ENCODE results near the gene GRID1.

GRID1 gene

DNA sequence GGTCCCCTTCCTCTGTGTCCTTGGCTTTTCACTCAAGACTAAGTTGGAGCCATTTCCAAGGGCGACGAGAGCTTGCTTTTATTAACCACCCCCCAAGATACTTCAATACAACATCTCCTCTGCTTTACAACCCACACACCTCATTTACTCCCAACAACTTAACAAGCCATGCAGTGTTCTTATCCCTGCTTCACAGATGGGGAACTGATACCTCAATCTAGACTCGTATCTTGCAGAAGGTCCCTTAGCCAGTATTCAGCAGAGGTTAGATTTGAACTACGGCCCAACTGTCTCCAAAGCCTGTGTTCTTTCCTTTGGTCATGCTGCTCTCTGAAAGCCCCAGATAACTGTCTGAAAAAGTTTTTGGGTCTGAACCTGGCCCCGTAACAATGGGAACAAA, 444.8 kb downstream of the GRID1 start:
- H3K27me3 ChIP-seq, result no peaks in the 10 kb centered on the region; the same call in 1 of the 2 replicates
- peaks cover 14% of the 10 kb centered on the region; the same call in 1 of the 2 replicates for H4K20me1 ChIP-seq
- H3K36me3 ChIP-seq, result no peaks in the 10 kb centered on the region
- no peaks in the 10 kb centered on the region for H3K9me3 ChIP-seq
- no peak overlapping the region for H3K4me3 ChIP-seq
- H3K4me2 ChIP-seq, result peak overlapping the region; percentile 83
- H3K27ac ChIP-seq, result peak overlapping the region; percentile 24; the same call in 1 of the 2 replicates
- H3K4me1 ChIP-seq, result peaks cover 68% of the 10 kb centered on the region
- H3K9ac ChIP-seq, result no peak overlapping the region
- TF ChIP-seq Cebpa-rat (IDR thresholded peaks at IDR 0.05), result no peak

DNA sequence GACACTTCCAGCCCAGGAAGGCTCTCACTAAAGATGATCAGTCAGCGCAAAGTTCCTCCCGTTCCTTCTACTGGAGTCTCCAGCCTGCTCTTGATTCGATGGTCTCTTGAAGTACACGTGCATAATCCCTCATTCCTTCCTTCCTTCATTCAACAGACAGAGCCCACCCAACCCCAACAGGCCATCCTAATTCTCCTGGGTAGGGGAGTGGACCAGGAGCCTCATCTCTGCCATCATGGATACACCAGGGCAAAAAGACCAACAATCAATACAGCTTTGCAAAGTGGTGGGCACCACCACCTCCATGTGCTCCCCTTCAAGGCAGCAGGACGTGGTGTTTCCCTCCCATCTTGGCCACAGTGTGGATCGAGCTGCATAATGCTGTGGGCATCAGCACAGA, 446.3 kb downstream of the GRID1 start:
- no peak overlapping the region for H3K27ac ChIP-seq
- H3K9me3 ChIP-seq, result no peaks in the 10 kb centered on the region
- peak overlapping the region; percentile 83 for H3K4me2 ChIP-seq
- TF ChIP-seq Cebpa-rat (IDR thresholded peaks at IDR 0.05), result no peak
- peaks cover 82% of the 10 kb centered on the region for H3K4me1 ChIP-seq
- peaks cover 14% of the 10 kb centered on the region; the same call in 1 of the 2 replicates for H4K20me1 ChIP-seq
- no peaks in the 10 kb centered on the region for H3K27me3 ChIP-seq
- H3K9ac ChIP-seq, result no peak overlapping the region
- no peaks in the 10 kb centered on the region for H3K36me3 ChIP-seq
- H3K4me3 ChIP-seq, result no peak overlapping the region

DNA sequence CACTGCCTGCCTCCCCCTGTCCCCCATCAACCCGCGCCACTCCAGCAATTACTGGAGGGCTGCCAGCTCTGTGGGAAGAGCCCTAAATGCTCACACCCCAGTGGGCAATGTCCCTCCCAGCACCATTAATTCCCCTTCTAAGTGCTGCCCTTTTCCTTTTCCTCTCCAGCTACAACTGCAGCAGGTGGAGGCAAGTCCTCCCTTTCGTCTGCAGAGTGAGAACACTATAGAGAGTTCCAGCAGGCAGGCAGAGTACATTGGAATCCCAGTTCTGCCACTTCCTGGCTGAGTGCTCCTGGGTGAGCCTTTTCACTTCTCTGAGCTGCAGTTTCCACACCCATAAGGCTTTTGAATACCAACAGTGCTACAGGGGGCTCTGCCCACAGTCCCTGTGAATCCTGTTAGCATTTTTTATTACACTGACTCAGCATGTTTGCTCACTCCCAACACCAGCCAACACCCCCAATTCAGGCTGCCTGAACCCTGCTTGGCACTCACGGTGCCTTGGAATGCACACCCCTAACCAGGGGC, 447.0 kb downstream of the GRID1 start:
- no peak overlapping the region for H3K4me3 ChIP-seq
- peaks cover 84% of the 10 kb centered on the region for H3K4me1 ChIP-seq
- H3K4me2 ChIP-seq, result peak overlapping the region; percentile 83
- TF ChIP-seq Cebpa-rat (IDR thresholded peaks at IDR 0.05), result no peak
- H3K9me3 ChIP-seq, result no peaks in the 10 kb centered on the region
- no peak overlapping the region for H3K9ac ChIP-seq
- H3K27me3 ChIP-seq, result no peaks in the 10 kb centered on the region
- H4K20me1 ChIP-seq, result peaks cover 14% of the 10 kb centered on the region; the same call in 1 of the 2 replicates
- no peaks in the 10 kb centered on the region for H3K36me3 ChIP-seq
- H3K27ac ChIP-seq, result no peak overlapping the region

DNA sequence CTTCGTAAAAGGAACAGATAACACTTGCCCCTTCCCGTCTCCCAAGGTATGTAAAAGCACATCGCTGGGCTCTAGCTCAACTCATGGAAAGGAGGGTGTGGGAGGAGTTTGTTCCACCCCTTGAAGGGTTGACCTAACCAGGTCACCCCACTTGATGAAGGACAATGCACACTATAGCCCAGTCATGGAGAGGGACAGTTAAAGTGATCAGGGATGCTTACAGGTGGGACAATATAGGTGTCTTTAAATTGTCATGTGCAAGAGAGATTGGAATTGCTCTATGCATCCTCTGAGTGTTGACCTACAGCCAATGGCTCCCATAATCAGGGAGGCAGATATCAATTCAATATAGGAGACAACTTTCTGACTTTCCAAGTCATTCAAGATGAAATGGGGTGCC, 448.2 kb downstream of the GRID1 start:
- no peaks in the 10 kb centered on the region for H3K27me3 ChIP-seq
- H4K20me1 ChIP-seq, result peaks cover 14% of the 10 kb centered on the region; the same call in 1 of the 2 replicates
- no peaks in the 10 kb centered on the region for H3K9me3 ChIP-seq
- no peaks in the 10 kb centered on the region for H3K36me3 ChIP-seq
- no peak overlapping the region for H3K4me3 ChIP-seq
- peaks cover 88% of the 10 kb centered on the region for H3K4me1 ChIP-seq
- peak overlapping the region; percentile 83 for H3K4me2 ChIP-seq
- H3K9ac ChIP-seq, result no peak overlapping the region
- TF ChIP-seq Cebpa-rat (IDR thresholded peaks at IDR 0.05), result no peak
- H3K27ac ChIP-seq, result no peak overlapping the region

DNA sequence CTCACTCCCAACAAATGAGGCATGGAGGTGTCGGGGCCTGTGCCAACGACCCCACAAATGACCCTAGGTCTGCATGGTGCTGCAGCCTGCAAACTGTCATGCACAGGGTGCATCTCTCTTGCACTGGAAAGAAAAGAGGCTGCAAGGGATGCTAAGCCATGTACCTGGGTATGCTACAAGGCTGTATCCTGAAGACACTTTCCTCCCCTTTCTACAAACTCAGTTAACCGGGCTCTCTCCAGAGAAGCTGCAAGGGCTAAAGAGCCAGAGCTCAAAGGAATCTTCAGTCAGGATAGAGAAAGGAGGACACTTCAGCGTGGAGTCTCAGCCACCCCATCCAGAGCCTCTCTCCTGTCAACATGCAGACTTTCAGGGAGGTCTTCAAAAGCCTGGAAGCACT, 449.0 kb downstream of the GRID1 start:
- no peaks in the 10 kb centered on the region for H3K27me3 ChIP-seq
- H3K9ac ChIP-seq, result no peak overlapping the region
- H3K27ac ChIP-seq, result no peak overlapping the region
- H4K20me1 ChIP-seq, result peaks cover 14% of the 10 kb centered on the region; the same call in 1 of the 2 replicates
- no peak overlapping the region for H3K4me3 ChIP-seq
- peaks cover 81% of the 10 kb centered on the region for H3K4me1 ChIP-seq
- no peaks in the 10 kb centered on the region for H3K9me3 ChIP-seq
- TF ChIP-seq Cebpa-rat (IDR thresholded peaks at IDR 0.05), result no peak
- no peaks in the 10 kb centered on the region for H3K36me3 ChIP-seq
- H3K4me2 ChIP-seq, result peak overlapping the region; percentile 83

DNA sequence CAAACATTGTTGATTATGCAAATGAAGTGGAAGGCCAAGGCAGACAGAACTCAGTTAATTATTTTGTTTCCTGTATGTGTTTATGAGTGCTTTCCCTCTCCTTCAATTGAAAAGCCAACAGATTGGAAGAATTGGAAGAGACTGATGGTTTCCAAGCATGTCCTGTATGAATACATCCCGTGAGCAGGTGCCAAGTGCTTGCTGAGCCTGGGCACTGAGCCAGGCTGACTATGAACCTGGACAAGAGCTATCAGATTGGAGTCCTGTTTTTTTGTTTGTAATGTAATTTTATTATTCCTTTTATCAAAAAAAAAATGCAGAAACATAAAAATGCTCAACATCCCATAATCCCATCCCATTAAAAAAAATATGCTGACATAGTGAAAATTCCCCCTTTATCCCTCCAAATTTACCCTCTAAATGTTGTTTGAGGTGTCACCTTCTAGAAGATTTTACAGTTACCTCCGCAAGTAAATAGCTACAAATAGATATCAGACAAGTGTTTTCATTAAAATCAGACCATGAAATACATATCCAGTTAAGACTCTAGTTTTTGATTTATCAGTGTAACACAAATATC, 449.5 kb downstream of the GRID1 start:
- Histone ChIP-seq H3K4me3 (no peak overlapping the region), H3K9ac (no peak overlapping the region), H3K27me3 (no peaks in the 10 kb centered on the region), H4K20me1 (peaks cover 14% of the 10 kb centered on the region; the same call in 1 of the 2 replicates), H3K27ac (no peak overlapping the region), H3K36me3 (no peaks in the 10 kb centered on the region), H3K4me1 (peaks cover 76% of the 10 kb centered on the region), H3K9me3 (no peaks in the 10 kb centered on the region), H3K4me2 (peak overlapping the region; percentile 83)
- TF ChIP-seq Cebpa-rat (IDR thresholded peaks at IDR 0.05), result no peak

DNA sequence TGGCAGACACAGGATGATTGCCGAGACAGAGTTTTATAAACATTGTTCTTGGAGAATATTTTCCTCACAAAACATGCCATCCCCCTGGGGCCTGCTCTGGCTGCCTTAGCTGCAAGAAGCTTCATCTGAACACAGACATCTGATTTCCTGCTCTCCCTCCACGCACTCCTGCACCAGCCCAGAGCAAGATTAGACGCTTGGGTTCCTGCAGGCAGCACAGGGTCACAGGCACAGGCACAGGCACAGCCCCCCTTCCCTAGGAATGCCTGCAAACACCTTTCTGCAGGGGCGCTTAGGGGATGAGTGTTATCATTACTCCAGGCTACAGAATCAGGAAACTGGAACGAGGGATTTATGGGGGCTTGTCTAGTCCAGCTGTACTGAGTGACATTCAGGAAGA, 450.3 kb downstream of the GRID1 start:
- Histone ChIP-seq H3K36me3 (no peaks in the 10 kb centered on the region), H3K27ac (no peak overlapping the region), H3K4me3 (no peak overlapping the region), H3K4me2 (peak overlapping the region; percentile 83), H3K9me3 (no peaks in the 10 kb centered on the region), H3K4me1 (peaks cover 68% of the 10 kb centered on the region), H3K9ac (no peak overlapping the region), H3K27me3 (no peaks in the 10 kb centered on the region), H4K20me1 (peaks cover 11% of the 10 kb centered on the region; the same call in 1 of the 2 replicates)
- no peak for TF ChIP-seq Cebpa-rat (IDR thresholded peaks at IDR 0.05)

DNA sequence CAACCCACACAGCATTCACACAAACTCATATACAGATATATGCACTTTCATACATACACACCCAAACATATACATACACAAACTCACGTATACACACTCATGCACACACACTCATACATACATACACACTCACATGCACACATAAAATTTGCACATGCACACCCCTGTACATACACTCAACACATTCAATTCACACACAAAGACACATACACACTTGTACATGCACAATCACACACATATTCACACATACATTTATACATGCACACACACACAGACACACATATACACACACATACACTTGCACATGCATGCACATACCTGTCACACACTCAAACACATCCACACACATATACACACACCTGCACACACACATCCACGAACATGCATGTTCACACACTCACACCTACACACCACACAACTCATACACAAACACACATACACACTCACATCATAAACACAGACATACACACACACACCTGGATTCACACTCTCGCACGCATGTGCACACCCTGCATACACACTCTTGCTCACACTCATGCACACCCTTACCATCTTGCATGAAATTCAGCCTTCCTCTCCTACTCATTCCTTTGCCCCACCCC, 451.2 kb downstream of the GRID1 start:
- Histone ChIP-seq H3K36me3 (no peaks in the 10 kb centered on the region), H3K9ac (no peak overlapping the region), H3K4me2 (peak overlapping the region; percentile 83), H3K27me3 (no peaks in the 10 kb centered on the region), H3K4me1 (peaks cover 58% of the 10 kb centered on the region), H3K9me3 (no peaks in the 10 kb centered on the region), H4K20me1 (0 out of 2 replicates have a peak, but pooled peaks cover 7% of the 10 kb centered on the region), H3K4me3 (no peak overlapping the region), H3K27ac (no peak overlapping the region)
- TF ChIP-seq Cebpa-rat (IDR thresholded peaks at IDR 0.05), result no peak

DNA sequence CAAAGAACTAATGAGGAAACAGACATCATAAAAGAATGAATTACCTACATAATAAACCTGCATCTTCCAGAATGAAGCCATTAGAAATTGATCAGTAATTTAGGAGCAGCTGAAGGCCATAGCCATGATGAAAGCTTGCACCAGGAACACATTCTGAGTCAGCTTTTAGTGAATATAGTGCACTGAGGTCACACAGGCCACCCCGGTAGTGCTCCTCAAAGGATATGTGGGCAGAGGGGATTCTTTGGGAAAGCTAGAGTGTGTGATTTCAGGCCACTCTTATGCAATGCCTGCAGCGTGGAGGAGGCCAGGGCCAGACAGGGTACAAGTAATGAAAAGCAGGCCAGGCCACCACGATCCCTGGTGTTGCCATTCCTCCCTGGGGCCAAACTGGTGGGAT, 451.9 kb downstream of the GRID1 start:
- Histone ChIP-seq H3K36me3 (no peaks in the 10 kb centered on the region), H3K4me1 (peaks cover 52% of the 10 kb centered on the region), H3K4me2 (no peak overlapping the region), H3K4me3 (no peak overlapping the region), H3K9ac (no peak overlapping the region), H3K27me3 (no peaks in the 10 kb centered on the region), H4K20me1 (0 out of 2 replicates have a peak, but pooled peaks cover 6% of the 10 kb centered on the region), H3K9me3 (no peaks in the 10 kb centered on the region), H3K27ac (no peak overlapping the region)
- no peak for TF ChIP-seq Cebpa-rat (IDR thresholded peaks at IDR 0.05)

DNA sequence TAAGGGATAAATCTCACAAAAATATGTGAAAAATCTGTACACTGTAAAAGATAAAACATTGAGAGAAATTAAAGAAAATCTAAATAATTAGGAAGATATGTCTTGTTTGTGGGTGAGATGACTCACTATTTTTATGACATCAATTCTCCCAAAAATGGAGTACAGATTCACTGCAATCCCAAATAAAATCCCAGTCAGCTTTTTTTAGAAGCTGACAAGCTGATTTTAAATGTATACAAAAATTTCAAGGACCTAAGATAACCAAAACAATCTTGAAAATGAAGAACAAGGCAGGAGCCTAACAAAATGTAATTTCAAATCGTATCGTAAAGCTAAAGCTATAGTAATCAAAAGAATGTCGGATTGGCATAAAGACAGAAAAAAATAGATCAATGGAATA, 458.1 kb downstream of the GRID1 start:
- H3K36me3 ChIP-seq, result no peaks in the 10 kb centered on the region
- no peaks in the 10 kb centered on the region for H3K9me3 ChIP-seq
- no peaks in the 10 kb centered on the region for H4K20me1 ChIP-seq
- no peak overlapping the region for H3K27ac ChIP-seq
- H3K4me1 ChIP-seq, result peaks cover 1% of the 10 kb centered on the region; the same call in 1 of the 2 replicates
- no peak for TF ChIP-seq Cebpa-rat (IDR thresholded peaks at IDR 0.05)
- no peak overlapping the region for H3K4me3 ChIP-seq
- no peak overlapping the region for H3K9ac ChIP-seq
- no peaks in the 10 kb centered on the region for H3K27me3 ChIP-seq
- no peak overlapping the region for H3K4me2 ChIP-seq

Measured in BLaER1 (cell line).